ENCODE data around the gene RACGAP1.

The RACGAP1 gene

GRCh38 chr12:50025187-50026059 is at the start of gene RACGAP1:
RACGAP1 (minus strand) TSS chr12:50025494; CDS start chr12:50016715, 8,779 bp downstream.
- Histone ChIP-seq H3K27ac (no peak within 1 kb of the TSS), H3K27me3 (replicated peaks) (no peaks in the 10 kb centered on the region), H3K36me3 (replicated peaks) (no peaks in the 10 kb centered on the region), H3K4me3 (ENCODE audit: low read depth, low read length) (peak within 1 kb of the TSS; percentile 94)
- TF ChIP-seq CTCF (IDR thresholded peaks at IDR 0.05; ENCODE audit: low read depth, low read length, missing control alignments): no peak
- in situ Hi-C loops (cut with HindIII; ENCODE audit: low pct_ligation_motif_present, low sequenced_read_pairs): no loop called here
- DNase-seq: peak; percentile 95

- H3K27ac ChIP-seq: no peak overlapping the region
- no peak for TF ChIP-seq CTCF (IDR thresholded peaks at IDR 0.05; ENCODE audit: low read depth, low read length, missing control alignments)
- in situ Hi-C loops (cut with HindIII; ENCODE audit: low pct_ligation_motif_present, low sequenced_read_pairs): no loop called here
- no peaks in the 10 kb centered on the region for H3K36me3 ChIP-seq (replicated peaks)
- DNase-seq: no peak
- H3K27me3 ChIP-seq (replicated peaks): no peaks in the 10 kb centered on the region
- H3K4me3 ChIP-seq (ENCODE audit: low read depth, low read length): no peak overlapping the region
Measured at GRCh38 chr12:50073712-50074111, 48.4 kb upstream of the RACGAP1 start.

- Histone ChIP-seq H3K36me3 (replicated peaks) (no peaks in the 10 kb centered on the region), H3K4me3 (ENCODE audit: low read depth, low read length) (no peak overlapping the region), H3K27ac (no peak overlapping the region), H3K27me3 (replicated peaks) (no peaks in the 10 kb centered on the region)
- in situ Hi-C loops (cut with HindIII; ENCODE audit: low pct_ligation_motif_present, low sequenced_read_pairs): no loop called here
- DNase-seq: no peak
- no peak for TF ChIP-seq CTCF (IDR thresholded peaks at IDR 0.05; ENCODE audit: low read depth, low read length, missing control alignments)
Measured at GRCh38 chr12:50073206-50073605, 47.9 kb upstream of the RACGAP1 start.

GRCh38 chr12:50072198-50072907 is 47.1 kb upstream of the RACGAP1 start:
- TF ChIP-seq CTCF (IDR thresholded peaks at IDR 0.05; ENCODE audit: low read depth, low read length, missing control alignments): no peak
- no peak overlapping the region for H3K27ac ChIP-seq
- in situ Hi-C loops (cut with HindIII; ENCODE audit: low pct_ligation_motif_present, low sequenced_read_pairs): no loop called here

GRCh38 chr12:50070314-50071060 is 45.2 kb upstream of the RACGAP1 start:
- peak; percentile 97 for TF ChIP-seq CTCF (IDR thresholded peaks at IDR 0.05; ENCODE audit: low read depth, low read length, missing control alignments)
- peak; percentile 63 for DNase-seq
- Histone ChIP-seq H3K27me3 (replicated peaks) (no peaks in the 10 kb centered on the region), H3K4me3 (ENCODE audit: low read depth, low read length) (no peak overlapping the region), H3K36me3 (replicated peaks) (no peaks in the 10 kb centered on the region), H3K27ac (no peak overlapping the region)
- in situ Hi-C loops (cut with HindIII; ENCODE audit: low pct_ligation_motif_present, low sequenced_read_pairs): no loop called here

More at GRCh38 chr12:50072198-50072907, 47.1 kb upstream of the RACGAP1 start:
- no peak for DNase-seq
- Histone ChIP-seq H3K36me3 (replicated peaks) (no peaks in the 10 kb centered on the region), H3K4me3 (ENCODE audit: low read depth, low read length) (no peak overlapping the region), H3K27me3 (replicated peaks) (no peaks in the 10 kb centered on the region)
